OCI-M1 (cell line): ENCODE data around the gene CCDC93.

Source experiments
- DNase-seq: peaks from one replicate; lab custom pipeline; 2025; lab: John Stamatoyannopoulos, UW

Gene CCDC93

DNA sequence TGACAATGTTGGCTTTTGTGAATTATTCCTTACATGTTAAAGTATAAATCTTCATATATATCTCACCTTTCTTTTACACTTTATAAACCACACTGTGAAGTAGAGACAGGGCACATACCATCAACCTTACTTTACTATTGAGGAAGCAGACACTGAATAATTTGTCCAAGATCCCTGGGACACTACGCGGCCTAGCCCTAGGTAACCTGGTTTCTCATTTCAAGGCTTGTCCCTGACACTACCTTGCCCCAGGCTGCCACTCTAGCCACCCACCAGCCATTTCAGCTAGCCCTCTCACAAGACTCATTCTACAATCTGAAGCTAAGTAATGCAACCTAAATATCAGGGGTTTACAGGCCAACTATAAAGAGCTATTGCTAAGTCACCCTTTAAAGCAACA is 26.7 kb downstream of the CCDC93 start:
- DNase-seq: no peak

- no peak for DNase-seq
Measured at GRCh38 chr2:117985092-117985491, 28.8 kb downstream of the CCDC93 start.

- no peak for DNase-seq
Measured at GRCh38 chr2:117984208-117984607, 29.7 kb downstream of the CCDC93 start.

GRCh38 chr2:117983040-117983439 is 30.8 kb downstream of the CCDC93 start:
- DNase-seq: peak; percentile 21

- DNase-seq: no peak
Measured at GRCh38 chr2:117982376-117983033, 31.4 kb downstream of the CCDC93 start.

GRCh38 chr2:117981810-117982209 is 32.1 kb downstream of the CCDC93 start:
- no peak for DNase-seq

DNA sequence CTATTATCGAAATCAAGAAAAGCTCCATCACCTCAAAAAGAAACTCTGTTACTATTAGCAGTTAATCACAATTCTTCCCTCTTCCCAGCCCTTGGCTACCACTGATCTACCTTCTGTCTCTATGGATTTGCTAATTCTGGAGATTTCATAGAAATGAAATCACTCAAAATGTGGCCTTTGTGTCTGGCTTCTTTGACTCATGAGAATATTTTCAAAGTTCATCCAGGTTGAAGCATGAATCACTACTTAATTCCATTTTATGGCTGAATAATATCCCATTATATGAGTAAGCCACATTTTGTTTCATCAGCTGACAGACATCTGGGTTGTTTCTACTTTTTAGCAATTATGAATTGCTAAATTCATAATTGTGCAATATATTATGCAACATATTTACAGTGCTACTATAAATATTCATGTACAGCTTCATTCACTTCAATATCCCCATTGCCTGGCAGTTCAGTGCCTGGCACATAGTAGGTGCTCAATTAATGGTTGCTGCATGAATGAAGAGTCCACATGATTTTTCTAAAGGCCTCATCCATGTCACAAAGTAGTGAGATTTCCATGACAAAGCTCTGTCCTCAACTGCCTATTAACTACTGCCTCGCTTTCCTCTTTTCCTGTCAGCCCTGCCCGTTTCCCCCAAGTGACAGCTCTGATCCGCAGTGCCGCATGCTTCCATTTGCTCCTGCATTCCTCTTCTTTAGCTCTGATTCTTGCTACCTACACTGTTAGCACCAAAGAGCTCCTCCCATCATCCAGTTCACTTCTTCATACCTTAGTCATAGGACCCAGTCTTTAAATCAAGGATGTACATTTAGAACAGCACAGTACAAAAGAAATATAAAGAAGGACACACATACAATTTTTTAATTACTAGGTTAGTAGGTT is 32.8 kb downstream of the CCDC93 start:
- no peak for DNase-seq

DNA sequence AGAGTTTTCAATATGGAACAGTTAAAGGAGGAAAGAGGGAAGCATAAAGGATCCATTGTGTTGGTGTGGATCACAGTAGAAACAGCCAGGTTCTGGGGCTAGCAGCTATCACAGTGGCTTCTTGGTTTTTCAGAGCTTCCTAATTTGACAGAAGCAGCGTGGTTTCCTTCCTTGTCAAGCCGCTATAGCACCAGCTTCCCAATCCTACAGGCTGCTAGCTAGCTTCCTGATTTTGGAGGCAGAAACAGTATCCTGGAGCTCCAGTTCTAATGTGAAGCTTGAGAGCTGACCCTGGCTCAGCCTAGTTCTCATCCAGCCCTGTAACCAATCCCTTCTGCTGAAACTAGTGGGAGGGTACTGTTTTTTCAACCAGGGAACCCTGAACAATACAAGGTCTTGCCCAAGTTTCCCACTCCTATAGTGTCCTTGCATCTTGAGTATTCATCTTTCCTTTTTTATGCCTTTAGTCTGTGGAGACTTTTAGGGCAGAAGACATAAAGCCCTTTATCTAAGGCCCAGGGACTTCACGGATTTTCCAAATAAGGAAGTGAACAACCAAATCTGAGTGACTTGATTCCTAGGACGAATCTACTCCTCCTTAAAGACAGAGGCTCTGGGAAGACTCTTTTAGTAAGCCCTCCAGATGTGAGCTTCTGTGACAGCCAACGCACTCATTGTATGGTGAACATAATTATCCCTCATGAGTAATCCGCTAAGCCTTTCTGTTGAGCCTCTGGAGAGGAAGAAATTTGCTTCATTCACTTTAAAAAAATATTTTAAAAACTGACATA is 33.8 kb downstream of the CCDC93 start:
- no peak for DNase-seq

GRCh38 chr2:117977696-117978095 is 36.2 kb downstream of the CCDC93 start:
- DNase-seq: no peak

DNA sequence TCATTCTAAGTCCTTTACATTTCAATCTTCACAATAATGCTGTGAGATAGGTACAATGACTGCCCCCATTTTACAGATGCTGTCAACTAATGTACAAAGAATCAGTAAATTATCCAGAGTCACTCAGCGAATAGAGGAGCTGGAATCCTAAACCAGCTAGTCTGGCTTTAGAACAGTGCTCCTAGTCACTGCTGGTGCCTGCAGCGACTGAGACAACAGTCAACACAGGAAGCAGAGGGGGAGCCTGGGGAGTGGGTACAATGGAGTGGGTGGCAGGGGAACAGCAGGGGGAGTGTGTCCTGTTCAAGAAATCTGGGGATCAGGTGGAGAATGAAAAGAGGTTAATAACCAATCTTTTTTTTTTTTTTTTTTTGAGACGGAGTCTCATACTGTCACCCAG is 37.3 kb downstream of the CCDC93 start:
- DNase-seq: no peak

- no peak for DNase-seq
Measured at GRCh38 chr2:117973498-117974082, 40.3 kb downstream of the CCDC93 start.

- DNase-seq: no peak
Measured at GRCh38 chr2:117972476-117973123, 41.3 kb downstream of the CCDC93 start.

GRCh38 chr2:117968722-117969121 is 45.1 kb downstream of the CCDC93 start:
- DNase-seq: no peak

DNA sequence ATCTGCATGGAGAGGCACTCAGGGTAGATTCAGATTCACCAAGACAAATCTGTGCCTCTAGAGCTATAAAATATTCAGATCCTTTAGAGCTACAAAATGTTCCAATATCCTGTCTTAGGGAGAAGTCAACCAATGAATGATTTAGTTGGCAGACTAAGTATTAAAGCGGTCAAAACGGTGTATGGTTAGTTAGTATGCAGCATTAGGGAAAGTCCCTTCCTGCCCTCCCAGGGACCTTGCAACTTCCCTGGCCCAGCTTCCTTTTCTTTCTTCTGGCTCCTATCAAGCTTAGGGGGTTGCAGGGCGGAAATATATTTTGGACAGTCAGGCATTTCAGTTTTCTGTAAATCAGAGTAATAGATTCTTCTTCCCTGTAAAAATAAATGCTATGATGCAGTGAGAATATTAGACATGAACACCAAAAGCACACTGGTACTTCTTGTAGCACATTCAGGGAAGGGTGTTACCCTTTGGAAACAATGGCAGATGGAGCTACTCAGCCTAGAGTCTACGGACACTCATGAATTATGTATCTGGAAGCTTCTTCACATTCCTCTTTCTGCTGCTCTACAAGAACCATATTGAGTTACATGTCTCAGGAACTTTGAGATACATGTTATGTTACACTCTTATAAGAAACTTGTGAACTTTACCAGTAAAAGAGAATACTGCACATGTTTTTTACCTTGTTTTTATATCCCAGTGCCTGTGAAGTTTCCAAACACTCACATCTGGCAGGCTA is 45.7 kb downstream of the CCDC93 start:
- DNase-seq: no peak

GRCh38 chr2:117963446-117963845 is 50.4 kb downstream of the CCDC93 start:
- no peak for DNase-seq

- DNase-seq: no peak
Measured at GRCh38 chr2:117961201-117961600, 52.7 kb downstream of the CCDC93 start.

- no peak for DNase-seq
Measured at GRCh38 chr2:117960231-117960630, 53.6 kb downstream of the CCDC93 start.

DNA sequence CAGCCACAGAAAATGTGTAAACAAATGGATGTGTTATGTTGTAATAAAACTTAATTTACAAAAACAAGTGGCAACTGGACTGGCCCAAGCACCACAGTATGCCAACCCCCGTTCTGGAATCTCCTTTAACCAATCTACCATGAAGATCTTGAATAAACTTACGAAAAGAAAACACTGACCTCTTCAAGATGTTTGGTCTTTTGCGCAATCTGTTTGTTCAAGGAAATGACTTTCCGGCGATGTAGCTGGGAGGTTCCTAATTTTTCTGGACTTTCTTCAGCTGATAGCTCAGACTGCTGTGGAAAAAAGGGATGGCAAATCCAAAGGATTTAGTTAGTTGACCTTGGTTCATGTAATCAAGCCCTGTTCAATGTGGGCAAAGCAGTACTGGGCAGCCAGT is 55.7 kb downstream of the CCDC93 start:
- no peak for DNase-seq

DNA sequence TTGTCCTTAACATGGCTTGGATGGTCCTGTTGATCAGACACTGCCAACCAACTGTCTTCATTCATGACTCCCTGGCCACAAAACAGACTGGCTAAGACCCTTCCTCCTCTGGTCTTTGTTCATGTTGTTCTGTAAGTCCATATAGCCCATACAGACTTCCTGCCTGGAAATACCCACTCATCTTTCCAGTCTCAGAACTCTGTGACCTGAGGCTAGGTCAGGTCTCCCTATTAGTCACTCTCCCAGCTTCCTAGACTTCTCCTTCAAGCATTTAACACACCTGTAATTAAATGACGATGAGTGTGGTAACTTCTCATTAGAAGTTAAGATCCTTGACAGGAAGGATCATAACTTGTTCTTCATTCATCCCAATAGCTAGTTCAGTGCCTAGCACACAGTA is 56.3 kb downstream of the CCDC93 start:
- DNase-seq: no peak

GRCh38 chr2:117956036-117956796 is 57.7 kb downstream of the CCDC93 start:
- no peak for DNase-seq
